ENCODE measurements around the gene NRXN2.

NRXN2 gene

GRCh38 chr11:64638829-64639228, 84.2 kb downstream of the NRXN2 start:
- no peaks in the 10 kb centered on the region for H3K9me3 ChIP-seq
- H3K4me3 ChIP-seq, result no peak overlapping the region
- no peaks in the 10 kb centered on the region for H3K36me3 ChIP-seq (replicated peaks)
- no peak for DNase-seq (ENCODE audit: low spot score in 2 of 2)
- in situ Hi-C loops (cut with MboI; ENCODE audit: low sequenced_read_pairs), result no loop called here
- peaks cover 4% of the 10 kb centered on the region; the same call in 1 of the 2 replicates for H3K4me1 ChIP-seq
- H3K27me3 ChIP-seq (ENCODE audit: low read depth), result peaks cover 8% of the 10 kb centered on the region

GRCh38 chr11:64638018-64638665, 84.9 kb downstream of the NRXN2 start:
- H3K4me3 ChIP-seq, result no peak overlapping the region
- peaks cover 4% of the 10 kb centered on the region; the same call in 1 of the 2 replicates for H3K4me1 ChIP-seq
- in situ Hi-C loops (cut with MboI; ENCODE audit: low sequenced_read_pairs), result no loop called here
- peak in 1 of 2 experiments; percentile 45 for DNase-seq (ENCODE audit: low spot score in 2 of 2)
- H3K36me3 ChIP-seq (replicated peaks), result no peaks in the 10 kb centered on the region
- H3K27me3 ChIP-seq (ENCODE audit: low read depth), result peaks cover 8% of the 10 kb centered on the region
- H3K9me3 ChIP-seq, result no peaks in the 10 kb centered on the region

GRCh38 chr11:64637334-64638017, 85.5 kb downstream of the NRXN2 start:
- no peaks in the 10 kb centered on the region for H3K36me3 ChIP-seq (replicated peaks)
- no peaks in the 10 kb centered on the region for H3K9me3 ChIP-seq
- no peak for DNase-seq (ENCODE audit: low spot score in 2 of 2)
- peaks cover 8% of the 10 kb centered on the region for H3K27me3 ChIP-seq (ENCODE audit: low read depth)
- in situ Hi-C loops (cut with MboI; ENCODE audit: low sequenced_read_pairs), result no loop called here
- H3K4me3 ChIP-seq, result no peak overlapping the region
- H3K4me1 ChIP-seq, result peaks cover 4% of the 10 kb centered on the region; the same call in 1 of the 2 replicates

GRCh38 chr11:64633555-64634159, 89.3 kb downstream of the NRXN2 start:
- Histone ChIP-seq H3K9me3 (no peaks in the 10 kb centered on the region), H3K4me1 (no peaks in the 10 kb centered on the region), H3K27me3 (ENCODE audit: low read depth) (no peaks in the 10 kb centered on the region), H3K4me3 (no peak overlapping the region), H3K36me3 (replicated peaks) (no peaks in the 10 kb centered on the region)
- in situ Hi-C loops (cut with MboI; ENCODE audit: low sequenced_read_pairs), result no loop called here
- no peak for DNase-seq (ENCODE audit: low spot score in 2 of 2)

GRCh38 chr11:64632654-64633053, 90.3 kb downstream of the NRXN2 start:
- Histone ChIP-seq H3K9me3 (no peaks in the 10 kb centered on the region), H3K27me3 (ENCODE audit: low read depth) (no peaks in the 10 kb centered on the region), H3K36me3 (replicated peaks) (no peaks in the 10 kb centered on the region), H3K4me1 (no peaks in the 10 kb centered on the region), H3K4me3 (no peak overlapping the region)
- in situ Hi-C loops (cut with MboI; ENCODE audit: low sequenced_read_pairs), result no loop called here
- DNase-seq (ENCODE audit: low spot score in 2 of 2), result no peak

- no peak for DNase-seq (ENCODE audit: low spot score in 2 of 2)
- no peaks in the 10 kb centered on the region for H3K36me3 ChIP-seq (replicated peaks)
- no peaks in the 10 kb centered on the region for H3K4me1 ChIP-seq
- in situ Hi-C loops (cut with MboI; ENCODE audit: low sequenced_read_pairs), result no loop called here
- no peaks in the 10 kb centered on the region for H3K27me3 ChIP-seq (ENCODE audit: low read depth)
- H3K4me3 ChIP-seq, result no peak overlapping the region
- H3K9me3 ChIP-seq, result no peaks in the 10 kb centered on the region
Observed at GRCh38 chr11:64632237-64632636, 90.8 kb downstream of the NRXN2 start.

- no peaks in the 10 kb centered on the region for H3K36me3 ChIP-seq (replicated peaks)
- in situ Hi-C loops (cut with MboI; ENCODE audit: low sequenced_read_pairs), result no loop called here
- no peak overlapping the region for H3K4me3 ChIP-seq
- no peak for DNase-seq (ENCODE audit: low spot score in 2 of 2)
- no peaks in the 10 kb centered on the region for H3K27me3 ChIP-seq (ENCODE audit: low read depth)
- no peaks in the 10 kb centered on the region for H3K9me3 ChIP-seq
- H3K4me1 ChIP-seq, result no peaks in the 10 kb centered on the region
Observed at GRCh38 chr11:64631675-64632074, 91.3 kb downstream of the NRXN2 start.

- H3K27me3 ChIP-seq (ENCODE audit: low read depth), result no peaks in the 10 kb centered on the region
- H3K9me3 ChIP-seq, result no peaks in the 10 kb centered on the region
- no peak overlapping the region for H3K4me3 ChIP-seq
- DNase-seq (ENCODE audit: low spot score in 2 of 2), result peak in 1 of 2 experiments; percentile 57
- no peaks in the 10 kb centered on the region for H3K4me1 ChIP-seq
- in situ Hi-C loops (cut with MboI; ENCODE audit: low sequenced_read_pairs), result no loop called here
- no peaks in the 10 kb centered on the region for H3K36me3 ChIP-seq (replicated peaks)
Observed at GRCh38 chr11:64629796-64630562, 93.0 kb downstream of the NRXN2 start.

GRCh38 chr11:64629103-64629502, 93.9 kb downstream of the NRXN2 start:
- Histone ChIP-seq H3K36me3 (replicated peaks) (no peaks in the 10 kb centered on the region), H3K4me3 (no peak overlapping the region), H3K9me3 (no peaks in the 10 kb centered on the region), H3K4me1 (no peaks in the 10 kb centered on the region), H3K27me3 (ENCODE audit: low read depth) (no peaks in the 10 kb centered on the region)
- in situ Hi-C loops (cut with MboI; ENCODE audit: low sequenced_read_pairs), result no loop called here
- no peak for DNase-seq (ENCODE audit: low spot score in 2 of 2)

- no peak for DNase-seq (ENCODE audit: low spot score in 2 of 2)
- H3K4me1 ChIP-seq, result no peaks in the 10 kb centered on the region
- no peaks in the 10 kb centered on the region for H3K27me3 ChIP-seq (ENCODE audit: low read depth)
- no peaks in the 10 kb centered on the region for H3K9me3 ChIP-seq
- no peak overlapping the region for H3K4me3 ChIP-seq
- H3K36me3 ChIP-seq (replicated peaks), result no peaks in the 10 kb centered on the region
- in situ Hi-C loops (cut with MboI; ENCODE audit: low sequenced_read_pairs), result no loop called here
Observed at GRCh38 chr11:64628596-64628995, 94.4 kb downstream of the NRXN2 start.

GRCh38 chr11:64627371-64627770, 95.6 kb downstream of the NRXN2 start:
- H3K4me3 ChIP-seq, result no peak overlapping the region
- no peaks in the 10 kb centered on the region for H3K4me1 ChIP-seq
- no peaks in the 10 kb centered on the region for H3K27me3 ChIP-seq (ENCODE audit: low read depth)
- no peak for DNase-seq (ENCODE audit: low spot score in 2 of 2)
- H3K36me3 ChIP-seq (replicated peaks), result no peaks in the 10 kb centered on the region
- no peaks in the 10 kb centered on the region for H3K9me3 ChIP-seq
- in situ Hi-C loops (cut with MboI; ENCODE audit: low sequenced_read_pairs), result no loop called here

- no peak for DNase-seq (ENCODE audit: low spot score in 2 of 2)
- no peak overlapping the region for H3K4me3 ChIP-seq
- in situ Hi-C loops (cut with MboI; ENCODE audit: low sequenced_read_pairs), result no loop called here
- H3K9me3 ChIP-seq, result no peaks in the 10 kb centered on the region
- H3K4me1 ChIP-seq, result no peaks in the 10 kb centered on the region
- H3K27me3 ChIP-seq (ENCODE audit: low read depth), result no peaks in the 10 kb centered on the region
- H3K36me3 ChIP-seq (replicated peaks), result no peaks in the 10 kb centered on the region
Observed at GRCh38 chr11:64626637-64627036, 96.4 kb downstream of the NRXN2 start.

- Histone ChIP-seq H3K4me3 (no peak overlapping the region), H3K27me3 (ENCODE audit: low read depth) (no peaks in the 10 kb centered on the region), H3K36me3 (replicated peaks) (no peaks in the 10 kb centered on the region), H3K4me1 (no peaks in the 10 kb centered on the region), H3K9me3 (no peaks in the 10 kb centered on the region)
- DNase-seq (ENCODE audit: low spot score in 2 of 2), result no peak
- in situ Hi-C loops (cut with MboI; ENCODE audit: low sequenced_read_pairs), result no loop called here
Observed at GRCh38 chr11:64624883-64625481, 98.0 kb downstream of the NRXN2 start.

Data from HAP-1 (cell line).